Measurements from ENCODE around the gene PHC2.

DNA sequence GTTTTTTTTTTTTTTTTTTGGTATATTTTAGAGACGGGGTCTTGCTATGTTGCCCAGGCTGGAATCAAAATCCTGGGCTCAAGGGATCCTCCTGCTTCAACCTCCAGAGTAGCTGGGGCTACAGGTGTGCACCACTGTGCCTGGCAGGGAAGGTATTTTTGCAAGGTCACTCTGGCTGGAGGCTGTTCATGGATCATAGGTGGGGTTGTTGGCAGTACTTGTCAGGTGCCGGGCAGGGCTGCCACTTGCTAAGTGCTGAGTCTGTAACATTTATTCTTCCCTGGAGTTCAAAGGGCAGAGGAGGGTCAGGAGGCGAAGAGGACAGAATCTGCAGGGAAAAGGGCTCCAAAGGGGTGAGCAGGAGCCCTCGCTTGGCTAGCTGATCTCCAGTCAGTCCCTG is 134.1 kb downstream of the PHC2 start:
- TF ChIP-seq, protein P1, sequence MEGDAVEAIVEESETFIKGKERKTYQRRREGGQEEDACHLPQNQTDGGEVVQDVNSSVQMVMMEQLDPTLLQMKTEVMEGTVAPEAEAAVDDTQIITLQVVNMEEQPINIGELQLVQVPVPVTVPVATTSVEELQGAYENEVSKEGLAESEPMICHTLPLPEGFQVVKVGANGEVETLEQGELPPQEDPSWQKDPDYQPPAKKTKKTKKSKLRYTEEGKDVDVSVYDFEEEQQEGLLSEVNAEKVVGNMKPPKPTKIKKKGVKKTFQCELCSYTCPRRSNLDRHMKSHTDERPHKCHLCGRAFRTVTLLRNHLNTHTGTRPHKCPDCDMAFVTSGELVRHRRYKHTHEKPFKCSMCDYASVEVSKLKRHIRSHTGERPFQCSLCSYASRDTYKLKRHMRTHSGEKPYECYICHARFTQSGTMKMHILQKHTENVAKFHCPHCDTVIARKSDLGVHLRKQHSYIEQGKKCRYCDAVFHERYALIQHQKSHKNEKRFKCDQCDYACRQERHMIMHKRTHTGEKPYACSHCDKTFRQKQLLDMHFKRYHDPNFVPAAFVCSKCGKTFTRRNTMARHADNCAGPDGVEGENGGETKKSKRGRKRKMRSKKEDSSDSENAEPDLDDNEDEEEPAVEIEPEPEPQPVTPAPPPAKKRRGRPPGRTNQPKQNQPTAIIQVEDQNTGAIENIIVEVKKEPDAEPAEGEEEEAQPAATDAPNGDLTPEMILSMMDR (conservative IDR thresholded peaks at IDR 0.05; ENCODE audit: low read length), result no peak
- TF ChIP-seq EZH2phosphoT487 (IDR thresholded peaks at IDR 0.05; ENCODE audit: borderline replicate concordance), result no peak
